ENCODE data around the gene CARMIL1. TPM values are rescaled to one million over a fixed set of nuclear protein-coding genes. Genes with fewer than 3 reads are reported as not detected.
A peak's percentile ranks its signal among the peaks of the same experiment; 100 is the strongest.
"Not testable (repeated sequence)": the region's sequence is repeated elsewhere in the genome, so short reads cannot be mapped to it uniquely, and the experiment has no call there.

CARMIL1 gene
- polyA plus RNA-seq, 3 donors: 87.4 to 143 (median 115) TPM

- no peak for DNase-seq
These were observed 285.8 kb downstream of the CARMIL1 start for GRCh38 chr6:25564943-25565342.

GRCh38 chr6:25570578-25570977 lies 291.4 kb downstream of the CARMIL1 start:
- DNase-seq: peak; percentile 45

GRCh38 chr6:25576919-25577318 lies 297.7 kb downstream of the CARMIL1 start:
- no peak for DNase-seq

GRCh38 chr6:25578538-25578937 lies 299.4 kb downstream of the CARMIL1 start:
- no peak for DNase-seq

- DNase-seq: no peak
These were observed 300.3 kb downstream of the CARMIL1 start for GRCh38 chr6:25579391-25579883.

- no peak for DNase-seq
These were observed 300.8 kb downstream of the CARMIL1 start for GRCh38 chr6:25579902-25580495.

- no peak for DNase-seq
These were observed 302.9 kb downstream of the CARMIL1 start for GRCh38 chr6:25582101-25582500.

GRCh38 chr6:25583099-25583498 lies 303.9 kb downstream of the CARMIL1 start:
- DNase-seq: no peak

GRCh38 chr6:25583906-25584305 lies 304.7 kb downstream of the CARMIL1 start:
- no peak for DNase-seq

GRCh38 chr6:25585225-25585624 lies 306.1 kb downstream of the CARMIL1 start:
- no peak for DNase-seq

GRCh38 chr6:25586119-25586518 lies 306.9 kb downstream of the CARMIL1 start:
- DNase-seq: not testable (repeated sequence)

- no peak for DNase-seq
These were observed 307.8 kb downstream of the CARMIL1 start for GRCh38 chr6:25586927-25587326.

GRCh38 chr6:25590986-25591385 lies 311.8 kb downstream of the CARMIL1 start:
- DNase-seq: no peak

- no peak for DNase-seq
These were observed 318.0 kb downstream of the CARMIL1 start for GRCh38 chr6:25596928-25597818.

- no peak for DNase-seq
These were observed 320.4 kb downstream of the CARMIL1 start for GRCh38 chr6:25599516-25600085.

GRCh38 chr6:25601800-25602673 lies 322.9 kb downstream of the CARMIL1 start:
- peak; percentile 51 for DNase-seq

GRCh38 chr6:25602674-25602982 lies 323.5 kb downstream of the CARMIL1 start:
- no peak for DNase-seq

GRCh38 chr6:25603251-25603650 lies 324.1 kb downstream of the CARMIL1 start:
- DNase-seq: no peak

- no peak for DNase-seq
These were observed 327.0 kb downstream of the CARMIL1 start for GRCh38 chr6:25606151-25606550.

GRCh38 chr6:25608558-25609174 lies 329.5 kb downstream of the CARMIL1 start:
- DNase-seq: no peak

- no peak for DNase-seq
These were observed 333.5 kb downstream of the CARMIL1 start for GRCh38 chr6:25612666-25613065.

GRCh38 chr6:25613415-25613814 lies 334.2 kb downstream of the CARMIL1 start:
- DNase-seq: no peak
